Left lobe of liver (tissue), 2 donors: ENCODE results near the gene LRBA. TPM values are rescaled to one million over a fixed set of nuclear protein-coding genes. Genes with fewer than 3 reads are reported as not detected.

Source experiments
- ATAC-seq: fragments of 200-7000 bp; cut with Tn5 transposase; one replicate; pipeline ENCODE4 v1.9.1; 2020; ENCODE audit warnings: mild to moderate bottlenecking, moderate library complexity
- DNase-seq: peaks from one replicate; pipeline ENCODE4 v3.0.0-alpha.2; 2020; ENCODE audit warnings: low spot score
- total RNA-seq: library from RNA; stranded (reverse); gene quantifications from one replicate; pipeline ENCODE4 v1.2.1, GENCODE V29; 2021
- donor health status: DM: no; HTN: no; CAD: no; lungs with moderate emphysema.
- donor health status: DM: no; HTN: yes; CAD: no.

The LRBA gene
- total RNA-seq, 1 donor from 2014 or later: 26.7 TPM

DNA sequence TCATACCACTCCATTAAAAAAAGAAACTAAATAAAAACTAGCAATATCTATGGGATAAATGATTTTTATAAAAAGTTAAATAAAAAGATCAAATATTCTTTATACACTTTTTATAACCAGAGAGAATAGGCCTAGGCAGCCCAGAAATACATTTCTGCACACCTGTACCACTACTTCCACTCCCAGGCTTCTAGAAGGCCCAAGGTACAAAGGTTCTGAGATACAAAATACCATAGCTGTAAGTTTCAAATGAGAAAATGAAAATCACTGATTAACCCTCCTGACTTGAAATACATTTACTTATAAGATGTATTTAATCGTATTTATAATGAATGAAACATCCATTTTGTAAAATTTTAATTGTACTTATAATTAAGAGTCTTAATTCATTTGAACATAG is 659.7 kb downstream of the LRBA start:
- peak; percentile 59 for ATAC-seq
- DNase-seq: no peak

GRCh38 chr4:150354214-150354796 is 660.8 kb downstream of the LRBA start:
- no peak for DNase-seq
- ATAC-seq: no peak

DNA sequence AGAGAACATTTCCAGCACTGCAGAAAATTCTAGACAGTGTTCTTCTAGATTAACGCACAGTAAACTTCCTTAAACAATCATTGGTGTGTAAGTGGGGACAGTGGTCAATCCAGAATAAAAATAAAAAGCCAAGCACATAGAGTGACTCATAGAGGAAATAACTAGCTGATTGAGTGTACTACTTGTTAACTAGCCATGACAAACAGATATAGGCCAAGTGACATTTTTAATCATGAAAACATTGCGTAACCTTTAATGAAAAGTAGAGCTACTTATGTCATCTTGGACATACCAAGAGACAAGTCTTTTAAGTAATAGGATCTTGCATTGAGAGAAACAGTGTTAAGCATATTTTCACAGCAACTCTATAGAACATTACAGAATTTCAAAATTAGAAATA is 667.0 kb downstream of the LRBA start:
- ATAC-seq: no peak
- DNase-seq: no peak

- no peak for DNase-seq
- ATAC-seq: no peak
These were observed 669.8 kb downstream of the LRBA start for GRCh38 chr4:150345207-150345744.

DNA sequence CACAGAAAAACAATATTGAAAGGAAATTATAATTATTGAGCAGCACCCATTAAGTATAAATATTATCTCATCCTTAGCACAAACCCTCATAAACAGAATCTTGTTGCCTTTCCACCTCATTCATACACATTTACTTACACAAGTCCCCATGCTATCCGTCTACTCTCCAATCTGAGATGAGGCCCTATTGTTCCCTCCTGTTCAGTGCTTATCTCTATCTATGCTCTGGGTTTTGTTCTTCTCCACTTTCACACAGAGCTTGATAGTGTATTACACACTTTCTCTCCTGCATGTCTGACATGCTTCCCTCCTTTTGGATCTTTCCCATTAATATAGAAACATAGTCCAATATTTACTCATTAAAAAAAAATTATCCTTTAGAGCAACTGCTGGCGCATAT is 671.3 kb downstream of the LRBA start:
- ATAC-seq: no peak
- no peak for DNase-seq

GRCh38 chr4:150342945-150343344 is 672.1 kb downstream of the LRBA start:
- peak; percentile 99 for ATAC-seq
- peak; percentile 81 for DNase-seq

GRCh38 chr4:150337734-150338133 is 677.4 kb downstream of the LRBA start:
- ATAC-seq (peak; percentile 36), DNase-seq (no peak)

GRCh38 chr4:150336676-150337412 is 678.2 kb downstream of the LRBA start:
- ATAC-seq (peak; percentile 50), DNase-seq (no peak)

GRCh38 chr4:150332961-150333360 is 682.1 kb downstream of the LRBA start:
- ATAC-seq: no peak
- DNase-seq: no peak

GRCh38 chr4:150332086-150332485 is 683.0 kb downstream of the LRBA start:
- ATAC-seq (no peak), DNase-seq (no peak)

- ATAC-seq (no peak), DNase-seq (no peak)
These were observed 685.7 kb downstream of the LRBA start for GRCh38 chr4:150329373-150329772.

- ATAC-seq (no peak), DNase-seq (no peak)
These were observed 686.6 kb downstream of the LRBA start for GRCh38 chr4:150328496-150328895.

- DNase-seq (no peak), ATAC-seq (no peak)
These were observed 687.8 kb downstream of the LRBA start for GRCh38 chr4:150327262-150327780.

DNA sequence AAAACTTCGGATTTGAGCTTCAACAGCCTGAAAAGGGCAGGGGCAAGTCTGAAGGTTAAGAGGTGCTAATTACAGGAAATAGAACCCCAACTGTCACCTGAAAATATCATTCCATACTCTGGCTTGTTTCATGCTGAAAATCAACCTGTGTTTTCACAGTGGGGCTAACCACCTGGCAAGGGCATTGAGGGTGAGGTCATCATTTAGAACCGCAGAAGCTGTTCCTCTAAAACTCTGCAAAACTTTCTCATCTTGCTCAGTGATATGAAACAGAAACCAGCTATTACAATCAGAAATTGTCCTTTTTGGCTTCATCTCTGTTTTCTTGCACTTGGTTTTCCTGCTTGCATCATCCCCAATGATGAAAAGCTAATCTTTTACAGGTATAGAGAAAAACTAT is 689.2 kb downstream of the LRBA start:
- ATAC-seq: no peak
- no peak for DNase-seq

DNA sequence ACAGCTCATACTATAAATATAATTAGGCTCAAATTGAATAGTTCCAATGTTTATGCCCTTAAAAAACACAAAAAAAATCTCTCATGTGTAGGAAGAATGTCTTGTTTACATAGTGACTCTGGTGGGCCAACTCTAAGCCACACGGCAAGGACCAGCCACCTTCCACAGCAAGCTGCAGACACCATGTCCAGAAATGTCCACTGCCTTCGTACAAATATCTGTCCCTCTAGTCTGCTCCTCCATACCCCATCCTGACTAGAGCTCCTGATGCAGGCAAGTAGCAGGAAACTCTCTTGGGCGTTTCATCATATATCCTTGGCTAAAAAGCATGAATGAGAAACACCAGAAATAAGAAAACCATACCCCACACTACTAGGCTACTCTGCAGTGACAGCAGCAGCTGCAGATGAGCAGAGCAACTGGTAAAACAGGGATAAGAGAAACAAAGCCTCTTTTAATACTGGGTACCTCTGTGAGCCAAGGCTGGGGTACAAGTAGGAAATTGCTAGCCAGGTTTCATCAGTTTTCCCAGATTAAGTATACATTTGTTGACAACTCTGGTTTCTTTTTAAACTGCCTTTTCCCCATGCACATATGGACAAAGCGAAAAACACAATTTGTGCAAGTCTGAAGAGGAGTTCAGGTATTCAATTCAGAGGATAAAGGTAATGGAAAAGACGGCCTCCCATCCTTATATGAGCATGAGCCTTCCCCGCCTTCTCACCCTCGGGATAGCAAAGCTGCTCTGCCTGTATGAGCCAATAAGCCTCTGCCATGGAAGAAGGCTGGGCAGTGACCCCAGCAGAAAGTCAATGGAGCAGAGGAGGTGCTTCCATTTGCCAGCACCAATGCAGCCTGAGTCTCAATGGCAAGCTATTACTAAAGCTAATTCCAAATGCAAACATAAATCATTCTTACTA is 691.4 kb downstream of the LRBA start:
- no peak for DNase-seq

DNA sequence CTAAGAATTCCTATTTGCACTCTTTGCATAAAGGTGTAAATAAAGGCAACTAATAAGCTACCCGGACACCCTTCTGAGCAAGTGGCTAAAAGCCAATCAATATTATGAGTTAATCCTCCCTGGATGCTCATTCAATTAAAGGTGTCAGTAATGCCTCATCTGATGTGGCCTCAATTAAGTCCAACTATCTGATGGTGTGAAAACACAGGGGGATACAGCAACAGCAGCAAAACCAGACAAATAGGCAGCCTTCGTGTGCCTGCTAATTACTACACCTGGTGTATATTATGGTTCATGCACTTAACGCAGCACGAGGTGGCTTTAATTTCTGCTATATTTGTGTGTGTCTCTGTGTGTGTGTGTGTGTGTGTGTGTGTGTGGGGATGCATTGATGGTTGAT is 692.4 kb downstream of the LRBA start:
- no peak for ATAC-seq
- DNase-seq: no peak

More for the DNA sequence above, 691.4 kb downstream of the LRBA start:
- no peak for ATAC-seq

DNA sequence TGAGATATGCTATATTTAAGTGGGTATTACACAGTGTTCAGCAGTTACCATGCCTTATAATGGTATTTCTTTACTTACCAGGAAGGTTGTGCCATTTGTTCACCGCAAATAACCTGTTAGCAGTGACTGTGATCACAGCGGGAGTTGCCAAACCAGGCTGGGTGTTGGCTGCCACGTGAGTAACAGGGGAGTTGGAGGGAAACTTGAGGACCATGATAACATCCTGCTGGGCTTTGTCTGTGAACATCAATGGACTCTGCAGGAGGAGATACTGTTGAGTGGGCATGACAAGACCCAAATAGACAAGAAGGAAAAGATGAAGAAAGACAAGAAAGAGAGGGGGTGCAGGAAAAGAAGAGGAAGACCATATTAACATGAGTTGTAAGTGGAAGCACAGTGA is 694.0 kb downstream of the LRBA start:
- DNase-seq: no peak
- ATAC-seq: no peak

DNA sequence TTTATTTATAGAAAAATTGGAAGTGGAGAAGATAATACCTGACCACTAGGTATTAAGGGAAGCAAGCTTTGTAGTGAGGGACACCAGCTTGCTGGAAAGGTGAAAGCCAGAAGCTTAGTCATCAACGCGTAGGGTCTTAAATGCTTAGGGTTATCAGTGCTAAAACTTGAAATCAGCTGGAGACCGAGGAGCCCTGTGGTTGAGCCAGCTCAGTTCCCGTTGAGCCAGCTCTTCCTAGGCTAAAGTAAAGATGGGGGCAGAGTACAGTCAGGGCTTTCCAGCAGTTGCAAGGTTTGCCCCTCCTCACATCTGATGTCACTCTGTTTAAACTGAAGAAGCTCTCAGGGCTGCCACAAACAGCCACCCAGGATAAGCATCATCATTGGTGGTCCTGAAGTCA is 696.1 kb downstream of the LRBA start:
- DNase-seq: no peak

GRCh38 chr4:150318527-150318926 is 696.6 kb downstream of the LRBA start:
- no peak for ATAC-seq
- no peak for DNase-seq

More for the DNA sequence above, 696.1 kb downstream of the LRBA start:
- ATAC-seq: no peak

DNA sequence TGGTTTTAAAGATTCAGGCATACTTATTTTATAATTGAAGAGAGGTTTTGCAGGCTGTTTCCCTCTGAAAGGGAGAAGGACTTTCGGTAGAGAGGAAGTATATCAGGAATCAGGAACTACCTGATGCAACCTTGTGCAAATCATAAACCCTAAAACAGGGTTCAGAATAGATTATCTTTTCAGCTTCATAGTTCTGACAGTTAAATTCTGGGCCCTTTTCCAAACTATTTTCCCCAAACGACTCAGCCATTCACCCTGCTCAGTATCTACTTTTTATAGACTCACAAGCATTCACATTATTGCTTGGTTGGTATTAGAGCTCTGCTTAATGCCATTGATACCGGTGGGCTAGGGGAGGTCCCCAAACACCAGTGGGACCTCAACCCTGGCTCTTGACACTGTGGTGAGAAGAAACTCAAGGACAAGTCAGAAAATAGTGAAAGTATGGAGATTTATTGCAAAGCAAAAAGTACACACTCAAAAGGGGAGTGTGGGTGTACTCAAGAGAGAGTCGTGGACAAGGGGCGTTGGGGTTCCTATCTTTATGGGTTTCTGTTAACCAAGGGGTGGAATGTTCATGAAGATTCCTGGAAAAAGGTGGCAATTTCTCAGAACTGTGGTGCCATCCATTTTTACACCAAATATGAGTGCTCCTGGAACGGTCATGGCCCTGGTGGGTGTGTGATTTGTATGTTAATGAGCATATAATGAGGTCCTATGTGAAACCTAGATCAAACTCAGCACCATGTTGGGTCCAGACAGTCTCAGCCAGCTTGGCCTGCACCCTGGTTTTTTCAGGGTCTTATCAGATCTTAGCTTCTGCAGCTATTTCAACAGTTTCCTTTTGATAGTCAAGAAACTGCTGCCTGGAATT is 698.5 kb downstream of the LRBA start:
- no peak for DNase-seq
- ATAC-seq: no peak
